ENCODE results near the gene PTPRH. TPM values are rescaled to one million over a fixed set of nuclear protein-coding genes. Genes with fewer than 3 reads are reported as not detected.

PTPRH gene
- total RNA-seq, 1 donor from 2014 or later: 1.1 TPM

DNA sequence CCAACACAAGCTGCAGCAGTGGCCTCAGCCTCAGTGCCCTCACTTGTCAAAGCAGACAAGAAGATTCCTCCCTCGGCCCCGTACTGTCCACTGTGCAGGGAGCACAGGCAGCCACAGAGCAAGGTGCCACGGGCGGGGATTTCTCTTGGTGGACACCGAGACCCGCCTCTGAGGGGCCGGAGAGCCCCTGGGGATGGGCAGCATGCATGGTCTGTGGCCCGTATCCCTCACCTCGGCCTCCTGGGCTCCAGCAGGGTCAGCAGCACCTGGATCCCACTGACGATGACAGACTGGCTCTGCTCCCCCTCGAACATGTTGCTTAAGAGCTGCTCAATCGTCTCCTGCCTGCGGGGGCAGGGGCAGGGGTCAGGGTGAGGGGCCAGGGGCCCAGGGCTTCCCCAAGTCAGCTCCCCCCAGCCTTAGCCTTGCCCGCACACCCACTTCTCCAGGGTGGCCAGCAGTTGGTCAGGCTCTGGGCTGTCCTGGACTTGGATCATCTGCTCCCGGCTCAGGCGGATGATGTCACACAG, 32.7 kb upstream of the PTPRH start:
- Histone ChIP-seq H3K27ac (replicated peaks) (no peak overlapping the region), H3K9me3 (replicated peaks) (no peaks in the 10 kb centered on the region), H3K36me3 (peaks cover 97% of the 10 kb centered on the region), H3K4me1 (peaks cover 2% of the 10 kb centered on the region), H3K4me3 (no peak overlapping the region), H3K27me3 (ENCODE audit: low read depth) (no peaks in the 10 kb centered on the region)
- intact Hi-C loops (cut with micrococcal nuclease): no loop called here
- DNase-seq: no peak
- TF ChIP-seq, protein P1, sequence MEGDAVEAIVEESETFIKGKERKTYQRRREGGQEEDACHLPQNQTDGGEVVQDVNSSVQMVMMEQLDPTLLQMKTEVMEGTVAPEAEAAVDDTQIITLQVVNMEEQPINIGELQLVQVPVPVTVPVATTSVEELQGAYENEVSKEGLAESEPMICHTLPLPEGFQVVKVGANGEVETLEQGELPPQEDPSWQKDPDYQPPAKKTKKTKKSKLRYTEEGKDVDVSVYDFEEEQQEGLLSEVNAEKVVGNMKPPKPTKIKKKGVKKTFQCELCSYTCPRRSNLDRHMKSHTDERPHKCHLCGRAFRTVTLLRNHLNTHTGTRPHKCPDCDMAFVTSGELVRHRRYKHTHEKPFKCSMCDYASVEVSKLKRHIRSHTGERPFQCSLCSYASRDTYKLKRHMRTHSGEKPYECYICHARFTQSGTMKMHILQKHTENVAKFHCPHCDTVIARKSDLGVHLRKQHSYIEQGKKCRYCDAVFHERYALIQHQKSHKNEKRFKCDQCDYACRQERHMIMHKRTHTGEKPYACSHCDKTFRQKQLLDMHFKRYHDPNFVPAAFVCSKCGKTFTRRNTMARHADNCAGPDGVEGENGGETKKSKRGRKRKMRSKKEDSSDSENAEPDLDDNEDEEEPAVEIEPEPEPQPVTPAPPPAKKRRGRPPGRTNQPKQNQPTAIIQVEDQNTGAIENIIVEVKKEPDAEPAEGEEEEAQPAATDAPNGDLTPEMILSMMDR (IDR thresholded peaks at IDR 0.05; ENCODE audit: borderline replicate concordance): no peak

DNA sequence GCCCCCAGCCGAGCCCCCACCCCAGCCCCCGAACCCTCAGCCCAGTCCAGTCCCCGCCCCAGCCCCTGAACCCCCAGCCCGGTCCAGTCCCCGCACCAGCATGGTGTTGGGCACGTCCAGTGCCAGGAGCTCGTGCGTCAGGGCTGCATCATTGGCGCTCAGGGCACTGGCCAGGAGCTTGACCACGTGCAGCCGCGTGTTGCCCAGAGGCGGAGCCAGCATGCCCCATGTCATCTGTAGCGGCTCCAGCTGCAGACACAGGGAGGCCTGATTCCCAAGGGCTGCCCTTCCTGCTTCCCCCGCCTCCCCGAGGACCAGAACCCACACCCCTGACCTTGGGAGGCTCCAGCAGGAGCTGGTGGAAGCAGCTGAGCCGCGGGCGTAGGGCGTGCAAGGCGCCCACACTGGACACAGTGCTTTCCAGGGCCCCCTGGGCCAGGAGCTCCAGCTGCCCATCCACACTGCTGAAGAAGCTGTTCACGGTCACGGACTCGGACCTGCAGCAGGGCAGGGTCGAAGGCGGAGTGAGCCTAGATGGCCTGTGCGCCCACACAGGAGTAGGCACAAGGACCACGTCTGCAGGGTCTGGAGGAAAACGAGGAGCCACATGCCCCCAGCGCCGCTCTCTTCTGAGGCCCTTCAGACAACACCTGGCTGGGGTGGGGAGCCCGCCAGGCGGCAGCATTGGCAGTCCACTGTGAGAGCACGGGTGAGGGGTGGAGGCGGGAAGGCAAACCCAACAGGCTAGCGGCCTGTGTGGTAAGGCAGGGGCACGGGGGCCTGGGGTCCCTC, 32.0 kb upstream of the PTPRH start:
- Histone ChIP-seq H3K36me3 (peaks cover 97% of the 10 kb centered on the region), H3K4me1 (no peaks in the 10 kb centered on the region), H3K4me3 (no peak overlapping the region), H3K9me3 (replicated peaks) (no peaks in the 10 kb centered on the region), H3K27ac (replicated peaks) (no peak overlapping the region), H3K27me3 (ENCODE audit: low read depth) (no peaks in the 10 kb centered on the region)
- intact Hi-C loops (cut with micrococcal nuclease): no loop called here
- no peak for DNase-seq
- TF ChIP-seq, protein P1 (IDR thresholded peaks at IDR 0.05; ENCODE audit: borderline replicate concordance): no peak

DNA sequence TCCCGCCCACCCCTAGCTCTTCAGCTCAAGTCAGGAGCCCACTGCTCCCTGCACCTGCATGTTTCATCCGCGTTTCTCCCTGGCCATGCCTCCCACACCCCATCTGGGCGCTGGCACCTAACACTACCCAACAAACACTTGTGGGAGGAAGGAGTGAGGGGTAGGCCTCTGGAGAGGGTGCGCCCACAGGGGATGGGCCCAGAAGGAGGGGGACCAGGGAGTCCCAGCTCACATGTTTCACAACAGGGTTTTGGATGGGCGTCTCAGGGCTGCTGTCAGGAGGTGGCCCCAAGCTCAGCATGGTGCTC, 31.4 kb upstream of the PTPRH start:
- H3K4me1 ChIP-seq: no peaks in the 10 kb centered on the region
- H3K9me3 ChIP-seq (replicated peaks): no peaks in the 10 kb centered on the region
- H3K27me3 ChIP-seq (ENCODE audit: low read depth): no peaks in the 10 kb centered on the region
- TF ChIP-seq, protein P1 (IDR thresholded peaks at IDR 0.05; ENCODE audit: borderline replicate concordance): no peak
- peaks cover 97% of the 10 kb centered on the region for H3K36me3 ChIP-seq
- no peak overlapping the region for H3K4me3 ChIP-seq
- H3K27ac ChIP-seq (replicated peaks): no peak overlapping the region
- DNase-seq: no peak
- intact Hi-C loops (cut with micrococcal nuclease): no loop called here

DNA sequence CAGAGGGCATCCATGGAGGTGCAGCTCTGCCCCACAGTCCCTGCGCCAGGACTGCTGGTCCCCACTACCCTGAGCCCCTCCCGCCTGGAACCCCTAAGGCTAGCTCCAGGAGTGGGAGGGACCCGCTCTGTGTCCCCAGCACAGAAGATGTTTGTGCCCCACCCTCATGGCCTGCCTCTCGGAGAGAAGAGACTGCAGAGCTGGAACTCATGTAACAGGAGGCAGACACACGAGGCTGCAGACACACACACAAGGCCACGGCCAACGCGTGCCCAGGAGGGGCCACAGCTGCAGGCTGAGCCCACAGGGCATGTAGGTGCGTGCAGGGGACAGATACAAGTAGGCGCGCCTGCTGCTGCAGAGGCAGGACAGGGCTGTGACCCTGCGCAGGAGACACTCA, 29.7 kb upstream of the PTPRH start:
- H3K9me3 ChIP-seq (replicated peaks): no peaks in the 10 kb centered on the region
- intact Hi-C loops (cut with micrococcal nuclease): no loop called here
- H3K27ac ChIP-seq (replicated peaks): no peak overlapping the region
- no peaks in the 10 kb centered on the region for H3K27me3 ChIP-seq (ENCODE audit: low read depth)
- H3K36me3 ChIP-seq: peaks cover 94% of the 10 kb centered on the region
- no peak for DNase-seq
- no peak overlapping the region for H3K4me3 ChIP-seq
- no peaks in the 10 kb centered on the region for H3K4me1 ChIP-seq
- TF ChIP-seq, protein P1 (IDR thresholded peaks at IDR 0.05; ENCODE audit: borderline replicate concordance): no peak

DNA sequence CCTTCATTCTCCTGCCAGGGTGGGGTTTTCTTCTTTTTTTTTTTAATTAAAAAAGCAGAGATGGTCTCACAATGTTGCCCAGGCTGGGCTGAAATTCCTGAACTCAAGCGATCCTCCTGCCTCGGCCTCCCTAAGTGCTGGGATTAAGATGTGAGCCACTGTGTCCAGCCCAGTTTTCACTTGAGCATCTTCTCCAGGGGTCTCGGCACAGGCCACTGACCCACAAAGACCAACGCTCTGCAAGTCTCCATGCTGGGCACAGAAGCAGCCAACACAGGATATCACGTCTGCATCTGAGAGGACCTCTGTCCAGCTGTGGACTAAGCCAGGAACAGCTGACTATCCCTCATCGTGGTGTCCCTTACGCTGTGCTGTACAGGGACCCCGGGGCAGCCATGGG, 28.7 kb upstream of the PTPRH start:
- DNase-seq: no peak
- TF ChIP-seq, protein P1 (IDR thresholded peaks at IDR 0.05; ENCODE audit: borderline replicate concordance): no peak
- H3K4me3 ChIP-seq: no peak overlapping the region
- no peaks in the 10 kb centered on the region for H3K4me1 ChIP-seq
- no peaks in the 10 kb centered on the region for H3K9me3 ChIP-seq (replicated peaks)
- no peak overlapping the region for H3K27ac ChIP-seq (replicated peaks)
- H3K36me3 ChIP-seq: peaks cover 94% of the 10 kb centered on the region
- no peaks in the 10 kb centered on the region for H3K27me3 ChIP-seq (ENCODE audit: low read depth)
- intact Hi-C loops (cut with micrococcal nuclease): no loop called here

All from left ventricle myocardium inferior (tissue), 1 donor.